Smooth muscle cell (in vitro differentiated cells): ENCODE results near the gene ERC2. TPM values are rescaled to one million over a fixed set of nuclear protein-coding genes. Genes with fewer than 3 reads are reported as not detected.

ENCODE experiments used
- DNase-seq: peaks from one replicate; lab custom pipeline; 2025; ENCODE audit not compliant: unreplicated experiment; lab: John Stamatoyannopoulos, UW
- H2AFZ ChIP-seq: fragments of 200-600 bp; sonication (generic); 2 replicates; pipeline ENCODE4 v1.6.0; 2016; ENCODE audit warnings: antibody characterized with exemption, low read depth, mild to moderate bottlenecking
- H3F3A ChIP-seq: fragments of 200-600 bp; sonication (generic); 2 replicates; pipeline ENCODE4 v1.6.0; 2017; ENCODE audit warnings: antibody characterized with exemption, low read depth
- H3K27ac ChIP-seq: fragments of 200-600 bp; sonication (generic); 2 replicates; pipeline ENCODE4 v1.5.1; 2016; ENCODE audit warnings: low read depth, mild to moderate bottlenecking
- H3K27me3 ChIP-seq: fragments of 200-600 bp; sonication (generic); 2 replicates; pipeline ENCODE4 v1.6.1; 2016; ENCODE audit warnings: low read depth, mild to moderate bottlenecking
- H3K36me3 ChIP-seq: fragments of 200-600 bp; sonication (generic); 2 replicates; pipeline ENCODE4 v1.5.1; 2016; ENCODE audit warnings: low read depth
- H3K4me1 ChIP-seq: fragments of 200-600 bp; sonication (generic); 2 replicates; pipeline ENCODE4 v1.5.1; 2016; ENCODE audit warnings: low read depth
- H3K4me2 ChIP-seq: fragments of 200-600 bp; sonication (generic); 2 replicates; pipeline ENCODE4 v1.6.0; 2016; ENCODE audit warnings: mild to moderate bottlenecking
- H3K4me3 ChIP-seq: fragments of 200-600 bp; sonication (generic); 2 replicates; pipeline ENCODE4 v1.5.1; 2016; ENCODE audit warnings: mild to moderate bottlenecking
- H3K79me2 ChIP-seq: fragments of 200-600 bp; sonication (generic); 2 replicates; pipeline ENCODE4 v1.6.0; 2016; ENCODE audit warnings: low read depth, mild to moderate bottlenecking
- H3K9ac ChIP-seq: fragments of 200-600 bp; sonication (generic); 2 replicates; pipeline ENCODE4 v1.6.0; 2016; ENCODE audit warnings: low read depth
- H3K9me3 ChIP-seq: fragments of 200-600 bp; sonication (generic); replicated peaks from 2 replicates; pipeline ENCODE4 v1.5.1; 2016; ENCODE audit warnings: low read depth
- H4K20me1 ChIP-seq: fragments of 200-600 bp; sonication (generic); 2 replicates; pipeline ENCODE4 v1.6.0; 2016; ENCODE audit warnings: low read depth
- WGBS: methylation state at CpG from one replicate; pipeline ENCODE4 v1.1.7; 2016; ENCODE audit warnings: low lambda C conversion rate; 5-methylcytosine and 5-hydroxymethylcytosine counted together
- polyA plus RNA-seq: library from polyadenylated mRNA; unstranded; fragments of >200 nt; fragmentation: Nextera tagmentation; extraction: Ambion mirVana; gene quantifications from 2 replicates; pipeline ENCODE4 v1.2.1, GENCODE V29; 2016
- total RNA-seq: library from RNA; depleted of rRNA; stranded (reverse); fragments of >200 nt; gene quantifications from 2 replicates; pipeline ENCODE4 v1.2.3, GENCODE V29; 2014
- TF ChIP-seq, protein P1 (sequence below): fragments of 200-600 bp; sonication (generic); IDR thresholded peaks from 2 replicates; pipeline ENCODE4 v1.5.1; 2017; ENCODE audit warnings: borderline replicate concordance, mild to moderate bottlenecking, antibody characterized with exemption; ENCODE audit not compliant: insufficient read depth, poor library complexity, severe bottlenecking

ERC2 gene
- total and polyA plus RNA-seq, 2 experiments from 2014 or later = 1.1 TPM; not detected in 1

DNA sequence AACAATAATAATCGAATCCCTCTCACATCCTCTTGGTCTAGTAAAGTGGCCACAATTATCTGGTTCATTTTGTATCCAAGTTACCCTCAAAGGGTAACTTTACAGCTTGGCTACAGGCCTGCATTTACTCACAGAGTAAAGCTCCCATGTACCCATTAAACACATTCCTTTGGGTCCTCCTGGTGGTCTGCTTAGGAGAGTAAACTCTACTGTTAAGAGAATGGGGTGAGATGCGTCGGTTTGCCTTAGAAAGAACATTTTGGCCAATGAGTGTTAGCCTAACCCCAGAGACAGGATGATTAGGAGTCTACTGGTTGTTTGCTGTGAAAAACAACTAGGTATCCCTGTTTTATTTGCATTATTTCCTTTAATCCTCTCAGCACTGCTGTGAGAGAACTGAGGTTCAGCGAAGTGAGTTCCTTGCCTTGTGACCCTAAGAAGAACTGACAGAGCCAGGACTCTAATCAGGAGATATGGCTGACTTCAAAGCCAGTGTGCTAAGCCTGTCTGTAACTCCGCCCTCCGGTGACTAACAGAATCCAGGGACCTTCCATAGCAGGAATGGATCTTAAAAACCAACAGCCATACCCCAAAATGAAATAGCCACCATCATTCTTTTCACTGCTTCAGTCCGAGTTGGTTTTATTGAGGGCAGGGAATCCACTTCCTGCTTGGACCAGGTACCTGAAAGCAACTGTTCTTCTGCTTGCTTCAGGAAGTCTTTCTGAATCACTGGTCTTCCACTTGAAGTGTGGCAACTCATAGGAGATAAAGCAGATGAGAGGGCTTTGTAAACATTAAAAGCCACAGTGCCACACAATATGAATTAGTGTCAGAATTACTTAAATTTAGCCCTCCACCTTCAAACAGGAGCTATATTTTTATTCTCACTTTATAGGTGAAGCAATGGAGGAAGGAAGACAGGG is 663.8 kb downstream of the ERC2 start:
- no peak for DNase-seq

DNA sequence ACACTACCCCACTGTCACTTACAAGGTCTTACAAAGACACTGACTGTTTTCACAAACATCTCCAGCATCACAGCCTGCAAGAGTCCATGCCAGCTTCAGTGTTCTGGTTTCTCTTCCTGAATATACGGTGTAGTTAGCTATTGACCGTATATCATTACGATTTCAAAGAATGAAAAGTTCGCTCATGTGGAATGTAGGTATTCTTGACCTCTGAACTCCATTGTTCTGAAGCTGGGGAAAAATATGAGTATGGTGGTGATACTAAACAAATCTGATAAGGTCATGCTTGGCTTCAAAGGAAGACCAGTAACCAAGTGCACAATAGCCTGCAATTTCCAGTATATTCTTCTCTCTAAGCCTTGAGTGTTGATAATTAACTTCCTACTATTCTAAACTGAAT is 665.5 kb downstream of the ERC2 start:
- H3K4me3 ChIP-seq = no peak overlapping the region
- WGBS = 95% methylated on average over 4 of the region's 4 CpGs
- no peak overlapping the region for H3K4me2 ChIP-seq
- no peak overlapping the region for H3K9ac ChIP-seq
- H3K27me3 ChIP-seq = no peaks in the 10 kb centered on the region
- no peak overlapping the region for H2AFZ ChIP-seq
- H3K27ac ChIP-seq = no peak overlapping the region
- H4K20me1 ChIP-seq = no peaks in the 10 kb centered on the region
- no peaks in the 10 kb centered on the region for H3K36me3 ChIP-seq
- H3F3A ChIP-seq = no peaks in the 10 kb centered on the region
- no peaks in the 10 kb centered on the region for H3K79me2 ChIP-seq
- no peak for DNase-seq
- TF ChIP-seq, protein P1, sequence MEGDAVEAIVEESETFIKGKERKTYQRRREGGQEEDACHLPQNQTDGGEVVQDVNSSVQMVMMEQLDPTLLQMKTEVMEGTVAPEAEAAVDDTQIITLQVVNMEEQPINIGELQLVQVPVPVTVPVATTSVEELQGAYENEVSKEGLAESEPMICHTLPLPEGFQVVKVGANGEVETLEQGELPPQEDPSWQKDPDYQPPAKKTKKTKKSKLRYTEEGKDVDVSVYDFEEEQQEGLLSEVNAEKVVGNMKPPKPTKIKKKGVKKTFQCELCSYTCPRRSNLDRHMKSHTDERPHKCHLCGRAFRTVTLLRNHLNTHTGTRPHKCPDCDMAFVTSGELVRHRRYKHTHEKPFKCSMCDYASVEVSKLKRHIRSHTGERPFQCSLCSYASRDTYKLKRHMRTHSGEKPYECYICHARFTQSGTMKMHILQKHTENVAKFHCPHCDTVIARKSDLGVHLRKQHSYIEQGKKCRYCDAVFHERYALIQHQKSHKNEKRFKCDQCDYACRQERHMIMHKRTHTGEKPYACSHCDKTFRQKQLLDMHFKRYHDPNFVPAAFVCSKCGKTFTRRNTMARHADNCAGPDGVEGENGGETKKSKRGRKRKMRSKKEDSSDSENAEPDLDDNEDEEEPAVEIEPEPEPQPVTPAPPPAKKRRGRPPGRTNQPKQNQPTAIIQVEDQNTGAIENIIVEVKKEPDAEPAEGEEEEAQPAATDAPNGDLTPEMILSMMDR = no peak
- H3K4me1 ChIP-seq = no peaks in the 10 kb centered on the region
- H3K9me3 ChIP-seq = no peaks in the 10 kb centered on the region

More for the DNA sequence above, 663.8 kb downstream of the ERC2 start:
- TF ChIP-seq, protein P1 = no peak
- H3K27me3 ChIP-seq = no peaks in the 10 kb centered on the region
- no peaks in the 10 kb centered on the region for H3F3A ChIP-seq
- no peak overlapping the region for H3K4me3 ChIP-seq
- H3K9me3 ChIP-seq = no peaks in the 10 kb centered on the region
- no peak overlapping the region for H3K4me2 ChIP-seq
- H2AFZ ChIP-seq = peak overlapping the region; percentile 5
- no peaks in the 10 kb centered on the region for H3K79me2 ChIP-seq
- H3K27ac ChIP-seq = no peak overlapping the region
- no peaks in the 10 kb centered on the region for H4K20me1 ChIP-seq
- 55% methylated on average over 7 of the region's 7 CpGs for WGBS
- H3K9ac ChIP-seq = no peak overlapping the region
- H3K36me3 ChIP-seq = no peaks in the 10 kb centered on the region
- no peaks in the 10 kb centered on the region for H3K4me1 ChIP-seq

DNA sequence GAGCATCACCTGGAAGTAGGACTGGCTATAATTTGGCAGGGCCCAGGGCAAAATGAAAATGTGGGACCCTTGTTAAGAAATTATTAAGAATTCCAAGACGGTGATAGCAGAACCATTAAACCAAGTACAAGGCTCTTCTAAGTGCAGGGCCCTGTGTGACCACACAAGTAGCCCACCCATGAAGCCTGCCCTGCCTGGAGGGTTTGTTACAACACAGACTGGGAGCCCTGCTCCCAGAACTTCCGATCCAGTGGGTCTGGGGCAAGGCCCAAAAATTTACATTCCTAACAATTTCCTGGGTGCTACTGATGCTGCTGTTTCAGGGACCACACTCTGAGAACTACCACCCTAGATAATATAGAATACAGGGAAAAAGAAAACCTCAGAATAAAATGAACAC is 666.6 kb downstream of the ERC2 start:
- no peak for DNase-seq
- no peak overlapping the region for H3K4me2 ChIP-seq
- H3K27ac ChIP-seq = no peak overlapping the region
- H3K36me3 ChIP-seq = no peaks in the 10 kb centered on the region
- no peaks in the 10 kb centered on the region for H3K4me1 ChIP-seq
- H4K20me1 ChIP-seq = no peaks in the 10 kb centered on the region
- H2AFZ ChIP-seq = no peak overlapping the region
- no peaks in the 10 kb centered on the region for H3K27me3 ChIP-seq
- H3K79me2 ChIP-seq = no peaks in the 10 kb centered on the region
- H3K9me3 ChIP-seq = no peaks in the 10 kb centered on the region
- H3K9ac ChIP-seq = no peak overlapping the region
- no peak overlapping the region for H3K4me3 ChIP-seq
- 81% methylated on average over 2 of the region's 2 CpGs for WGBS
- TF ChIP-seq, protein P1 = no peak
- H3F3A ChIP-seq = peaks cover 4% of the 10 kb centered on the region
